ENCODE data around the gene RALGPS1. TPM values are rescaled to one million over a fixed set of nuclear protein-coding genes. Genes with fewer than 3 reads are reported as not detected.

The RALGPS1 gene
- polyA plus RNA-seq, 3 donors, result 0.60 to 4.6 (median 1.3) TPM

DNA sequence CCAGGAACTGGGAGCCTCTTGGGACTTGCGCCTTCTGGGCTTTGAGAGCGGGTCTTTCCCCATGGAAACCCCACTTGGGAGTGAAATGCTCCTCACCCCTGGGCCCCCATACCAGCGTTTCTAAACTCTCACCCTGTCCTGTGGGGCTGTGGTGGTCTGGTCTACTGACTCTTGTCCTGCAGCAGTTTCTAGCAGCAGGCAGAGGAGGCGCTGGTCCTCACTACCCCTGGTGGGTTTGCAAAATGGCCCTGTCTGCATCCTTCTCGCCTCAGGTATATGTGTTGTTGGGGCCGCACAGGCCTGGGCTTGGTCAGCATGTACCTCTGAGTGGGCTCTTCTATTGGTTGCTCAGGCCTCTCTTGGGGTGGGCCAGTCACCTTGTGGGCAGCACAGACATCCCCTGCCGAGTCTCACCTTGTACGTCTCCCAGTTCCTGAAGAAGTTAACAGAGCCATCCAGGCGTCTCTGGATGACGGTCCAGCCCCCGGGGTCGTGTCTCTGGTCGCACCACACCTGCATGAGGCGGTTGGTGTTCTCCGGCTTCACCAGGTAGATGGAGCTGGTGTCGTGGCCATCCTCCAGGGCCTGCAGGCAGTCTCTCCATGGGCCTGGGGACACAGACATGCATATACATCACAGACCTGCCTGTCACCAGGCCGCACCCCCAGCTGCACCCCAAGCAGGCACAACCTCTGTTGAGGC lies 178.9 kb downstream of the RALGPS1 start:
- Mint-ChIP-seq H3K4me1 (no peaks in the 10 kb centered on the region), H3K9me3 (no peaks in the 10 kb centered on the region), H3K27ac (no peak overlapping the region), H3K36me3 (no peaks in the 10 kb centered on the region), H3K4me3 (no peak overlapping the region), H3K27me3 (ENCODE audit: low read depth in 3 of 3) (peaks cover 3 to 13% (median 7%) of the 10 kb centered on the region in 3 donors)
- no peaks in the 10 kb centered on the region for H3K36me3 ChIP-seq (replicated peaks in 1 of 2; ENCODE audit: control insufficient read depth in 1 of 2, insufficient read depth in 2 of 2, low read length in 2 of 2)
- DNase-seq, result no peak
- no peaks in the 10 kb centered on the region for H3K27me3 ChIP-seq (ENCODE audit: control insufficient read depth in 2 of 2, insufficient read depth in 2 of 2, low read length in 2 of 2)
- H4K20me1 ChIP-seq (ENCODE audit: insufficient read depth, low read length), result no peaks in the 10 kb centered on the region
- WGBS (ENCODE audit: insufficient coverage), result 96% methylated on average over 13 of the region's 17 CpGs
- TF ChIP-seq, protein P1, sequence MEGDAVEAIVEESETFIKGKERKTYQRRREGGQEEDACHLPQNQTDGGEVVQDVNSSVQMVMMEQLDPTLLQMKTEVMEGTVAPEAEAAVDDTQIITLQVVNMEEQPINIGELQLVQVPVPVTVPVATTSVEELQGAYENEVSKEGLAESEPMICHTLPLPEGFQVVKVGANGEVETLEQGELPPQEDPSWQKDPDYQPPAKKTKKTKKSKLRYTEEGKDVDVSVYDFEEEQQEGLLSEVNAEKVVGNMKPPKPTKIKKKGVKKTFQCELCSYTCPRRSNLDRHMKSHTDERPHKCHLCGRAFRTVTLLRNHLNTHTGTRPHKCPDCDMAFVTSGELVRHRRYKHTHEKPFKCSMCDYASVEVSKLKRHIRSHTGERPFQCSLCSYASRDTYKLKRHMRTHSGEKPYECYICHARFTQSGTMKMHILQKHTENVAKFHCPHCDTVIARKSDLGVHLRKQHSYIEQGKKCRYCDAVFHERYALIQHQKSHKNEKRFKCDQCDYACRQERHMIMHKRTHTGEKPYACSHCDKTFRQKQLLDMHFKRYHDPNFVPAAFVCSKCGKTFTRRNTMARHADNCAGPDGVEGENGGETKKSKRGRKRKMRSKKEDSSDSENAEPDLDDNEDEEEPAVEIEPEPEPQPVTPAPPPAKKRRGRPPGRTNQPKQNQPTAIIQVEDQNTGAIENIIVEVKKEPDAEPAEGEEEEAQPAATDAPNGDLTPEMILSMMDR (IDR thresholded peaks at IDR 0.05), result no peak
- no peak overlapping the region for H2AFZ ChIP-seq (ENCODE audit: insufficient read depth, low read depth, low read length, poor library complexity, severe bottlenecking)
- H3K4me2 ChIP-seq (replicated peaks; ENCODE audit: extremely low read depth, low read length, poor library complexity, severe bottlenecking), result no peak overlapping the region
- no peaks in the 10 kb centered on the region for H3K9me3 ChIP-seq (replicated peaks in 1 of 2; ENCODE audit: control insufficient read depth in 1 of 2, insufficient read depth in 1 of 2, low read length in 2 of 2)
- no peak overlapping the region for H3K9ac ChIP-seq (ENCODE audit: insufficient read depth, low read length, poor library complexity, severe bottlenecking)
- H3K79me2 ChIP-seq (ENCODE audit: insufficient read depth, low read length), result no peaks in the 10 kb centered on the region
- no peak overlapping the region for H3K27ac ChIP-seq (ENCODE audit: low read depth in 1 of 2, low read length in 2 of 2)
- no peak overlapping the region for H3K4me3 ChIP-seq (replicated peaks in 1 of 3; ENCODE audit: low read depth in 2 of 3, low read length in 3 of 3)
- intact Hi-C loops (cut with micrococcal nuclease), result no loop called here
- H3K4me1 ChIP-seq (ENCODE audit: control insufficient read depth in 1 of 2, insufficient read depth in 2 of 2, low read length in 2 of 2), result no peaks in the 10 kb centered on the region

DNA sequence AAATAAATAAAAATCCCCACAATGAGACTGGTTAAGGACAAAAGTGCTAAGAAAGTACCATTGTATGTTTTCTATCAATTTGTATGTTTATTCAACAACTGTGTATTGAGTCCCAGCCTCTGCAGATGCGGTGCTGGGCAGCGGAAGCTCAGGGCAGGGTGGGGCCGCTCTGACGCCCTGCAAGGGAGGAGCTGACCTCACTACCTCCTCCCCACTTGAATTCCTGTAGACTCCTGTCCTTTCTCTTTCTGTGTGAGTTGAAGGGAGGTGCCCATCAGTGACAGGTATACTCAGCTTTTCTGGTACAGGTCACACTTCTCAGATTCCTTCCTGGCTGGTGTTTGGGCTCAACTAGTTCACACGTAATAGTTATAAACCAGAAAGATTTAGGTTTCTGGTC lies 180.8 kb downstream of the RALGPS1 start:
- no peaks in the 10 kb centered on the region for H3K36me3 ChIP-seq (replicated peaks in 1 of 2; ENCODE audit: control insufficient read depth in 1 of 2, insufficient read depth in 2 of 2, low read length in 2 of 2)
- no peaks in the 10 kb centered on the region for H4K20me1 ChIP-seq (ENCODE audit: insufficient read depth, low read length)
- intact Hi-C loops (cut with micrococcal nuclease), result no loop called here
- Mint-ChIP-seq H3K27me3 (ENCODE audit: low read depth in 3 of 3) (peaks cover 5 to 14% (median 10%) of the 10 kb centered on the region in 3 donors), H3K27ac (no peak overlapping the region), H3K36me3 (no peaks in the 10 kb centered on the region), H3K4me3 (no peak overlapping the region), H3K9me3 (no peaks in the 10 kb centered on the region), H3K4me1 (no peaks in the 10 kb centered on the region)
- no peak for DNase-seq
- H3K4me2 ChIP-seq (replicated peaks; ENCODE audit: extremely low read depth, low read length, poor library complexity, severe bottlenecking), result no peak overlapping the region
- H3K9ac ChIP-seq (ENCODE audit: insufficient read depth, low read length, poor library complexity, severe bottlenecking), result no peak overlapping the region
- no peaks in the 10 kb centered on the region for H3K79me2 ChIP-seq (ENCODE audit: insufficient read depth, low read length)
- no peak overlapping the region for H3K4me3 ChIP-seq (replicated peaks in 1 of 3; ENCODE audit: low read depth in 2 of 3, low read length in 3 of 3)
- no peaks in the 10 kb centered on the region for H3K9me3 ChIP-seq (replicated peaks in 1 of 2; ENCODE audit: control insufficient read depth in 1 of 2, insufficient read depth in 1 of 2, low read length in 2 of 2)
- H2AFZ ChIP-seq (ENCODE audit: insufficient read depth, low read depth, low read length, poor library complexity, severe bottlenecking), result no peak overlapping the region
- no peak overlapping the region for H3K27ac ChIP-seq (ENCODE audit: low read depth in 1 of 2, low read length in 2 of 2)
- TF ChIP-seq, protein P1 (IDR thresholded peaks at IDR 0.05), result no peak
- no CpG with 5 or more reads among the region's 5 CpGs for WGBS (ENCODE audit: insufficient coverage)
- no peaks in the 10 kb centered on the region for H3K4me1 ChIP-seq (ENCODE audit: control insufficient read depth in 1 of 2, insufficient read depth in 2 of 2, low read length in 2 of 2)
- H3K27me3 ChIP-seq (ENCODE audit: control insufficient read depth in 2 of 2, insufficient read depth in 2 of 2, low read length in 2 of 2), result no peaks in the 10 kb centered on the region

Data from CD14-positive monocyte (primary cell).